GM12873 (cell line): Measurements from ENCODE around the gene COL4A1.

Source experiments
- CTCF ChIP-seq: IDR thresholded peaks from 2 replicates; pipeline ENCODE4 v1.5.1; 2012; ENCODE audit warnings: low read depth, mild to moderate bottlenecking, moderate library complexity, low read length, control low read depth; ENCODE audit not compliant: insufficient read depth; ENCODE audit errors: missing control alignments

The COL4A1 gene

GRCh38 chr13:110103026-110103425 is 203.9 kb downstream of the COL4A1 start:
- TF ChIP-seq CTCF: no peak

GRCh38 chr13:110102053-110102452 is 204.9 kb downstream of the COL4A1 start:
- no peak for TF ChIP-seq CTCF

- TF ChIP-seq CTCF: no peak
Measured at GRCh38 chr13:110099922-110100321, 207.0 kb downstream of the COL4A1 start.
